Spleen (tissue), 7 donors: ENCODE measurements around the gene ETS2.

Experiments used
- CTCF ChIP-seq, 11 experiments: fragments of 200-600 bp in 7 of 11; fragments of 450-650 bp in 4 of 11; sonication (generic) in 4 of 11; IDR thresholded peaks in 8 of 11; conservative IDR thresholded peaks in 3 of 11; 1 replicate in 7 of 11; 2 replicates in 4 of 11; pipeline versions ENCODE4 v1.4.0 to v1.8.0; 2016 to 2021; ENCODE audit warnings: antibody characterized with exemption in 11 of 11, inconsistent platforms in 4 of 11, mild to moderate bottlenecking in 1 of 11
- POLR2A ChIP-seq, 3 donors: fragments of 450-650 bp; IDR thresholded peaks; one replicate each; pipeline ENCODE4 v1.5.1; 2017; ENCODE audit warnings: antibody characterized with exemption in 3 of 3, mild to moderate bottlenecking in 1 of 3
- POLR2AphosphoS5 ChIP-seq, 3 donors: sonication (generic); formaldehyde crosslinking; IDR thresholded peaks; one replicate each; pipeline ENCODE4 v1.5.1; 2017; ENCODE audit warnings: antibody characterized with exemption in 3 of 3
- donor health status: DM: no; HTN: no; CAD: no; lungs with moderate emphysema.
- donor health status: DM: no; HTN: no; CAD: no.
- donor health status: DM: no; HTN: no; CAD: no.

- TF ChIP-seq POLR2AphosphoS5 (IDR thresholded peaks at IDR 0.05) (peak in 1 of 3 donors; percentile 48), CTCF (IDR thresholded peaks at IDR 0.05 in 8 of 11, conservative IDR thresholded peaks at IDR 0.05 in 3 of 11) (no peak), POLR2A (IDR thresholded peaks at IDR 0.05) (no peak)
These were observed 7.8 kb downstream of the ETS2 start for GRCh38 chr21:38813547-38813946.
